ACC112 (cell line): Measurements from ENCODE around the gene DDX21.

Experiments used
- H2AFZ ChIP-seq: fragments of 200-600 bp; sonication (generic); one replicate; pipeline ENCODE4 v1.6.0; 2017; ENCODE audit warnings: antibody characterized with exemption, low read length; ENCODE audit not compliant: unreplicated experiment
- H3K27ac ChIP-seq: fragments of 200-600 bp; sonication (generic); 2 replicates; pipeline ENCODE4 v1.5.1; 2014; ENCODE audit warnings: low read depth, mild to moderate bottlenecking, antibody characterized with exemption, low read length, moderate library complexity
- H3K27me3 ChIP-seq: fragments of 200-600 bp; sonication (generic); 2 replicates; pipeline ENCODE4 v1.6.1; 2014; ENCODE audit warnings: mild to moderate bottlenecking, antibody characterized with exemption, low read length, moderate library complexity, mixed read lengths; ENCODE audit not compliant: insufficient read depth
- H3K36me3 ChIP-seq: fragments of 200-600 bp; sonication (generic); 2 replicates; pipeline ENCODE4 v1.6.1; 2016; ENCODE audit warnings: mild to moderate bottlenecking, antibody characterized with exemption, low read length, moderate library complexity, mixed read lengths; ENCODE audit not compliant: insufficient read depth
- H3K4me1 ChIP-seq: fragments of 200-600 bp; sonication (generic); one replicate; pipeline ENCODE4 v1.6.1; 2016; ENCODE audit warnings: low read length, mixed read lengths; ENCODE audit not compliant: insufficient read depth, unreplicated experiment, control insufficient read depth
- H3K4me3 ChIP-seq: fragments of 200-600 bp; sonication (generic); 2 replicates; pipeline ENCODE4 v1.5.1; 2014; ENCODE audit warnings: mild to moderate bottlenecking, low read depth, low read length
- H3K79me2 ChIP-seq: fragments of 200-600 bp; sonication (generic); one replicate; pipeline ENCODE4 v1.6.0; 2016; ENCODE audit warnings: low read length; ENCODE audit not compliant: control insufficient read depth, unreplicated experiment, insufficient read depth

Gene DDX21

GRCh38 chr10:68987611-68988010 lies 31.6 kb downstream of the DDX21 start:
- Histone ChIP-seq H3K4me3 (no peak overlapping the region), H3K27ac (no peak overlapping the region), H3K27me3 (no peaks in the 10 kb centered on the region), H2AFZ (no peak overlapping the region), H3K79me2 (peaks cover 40% of the 10 kb centered on the region), H3K36me3 (peaks cover 20% of the 10 kb centered on the region), H3K4me1 (peaks cover 28% of the 10 kb centered on the region)

GRCh38 chr10:68988530-68989316 lies 32.8 kb downstream of the DDX21 start, which contains the start of gene KIFBP:
Gene KIFBP, plus strand, starts transcription at chr10:68988803. Its CDS starts 30 bp downstream, at chr10:68988833.
- peak within 1 kb of the TSS; percentile 97 for H3K4me3 ChIP-seq
- peak within 1 kb of the TSS; percentile 84 for H2AFZ ChIP-seq
- H3K27me3 ChIP-seq, result no peaks in the 10 kb centered on the region
- H3K27ac ChIP-seq, result peak within 1 kb of the TSS; percentile 55
- H3K4me1 ChIP-seq, result peaks cover 37% of the 10 kb centered on the region
- H3K36me3 ChIP-seq, result peaks cover 14% of the 10 kb centered on the region
- peaks cover 51% of the 10 kb centered on the region for H3K79me2 ChIP-seq

DNA sequence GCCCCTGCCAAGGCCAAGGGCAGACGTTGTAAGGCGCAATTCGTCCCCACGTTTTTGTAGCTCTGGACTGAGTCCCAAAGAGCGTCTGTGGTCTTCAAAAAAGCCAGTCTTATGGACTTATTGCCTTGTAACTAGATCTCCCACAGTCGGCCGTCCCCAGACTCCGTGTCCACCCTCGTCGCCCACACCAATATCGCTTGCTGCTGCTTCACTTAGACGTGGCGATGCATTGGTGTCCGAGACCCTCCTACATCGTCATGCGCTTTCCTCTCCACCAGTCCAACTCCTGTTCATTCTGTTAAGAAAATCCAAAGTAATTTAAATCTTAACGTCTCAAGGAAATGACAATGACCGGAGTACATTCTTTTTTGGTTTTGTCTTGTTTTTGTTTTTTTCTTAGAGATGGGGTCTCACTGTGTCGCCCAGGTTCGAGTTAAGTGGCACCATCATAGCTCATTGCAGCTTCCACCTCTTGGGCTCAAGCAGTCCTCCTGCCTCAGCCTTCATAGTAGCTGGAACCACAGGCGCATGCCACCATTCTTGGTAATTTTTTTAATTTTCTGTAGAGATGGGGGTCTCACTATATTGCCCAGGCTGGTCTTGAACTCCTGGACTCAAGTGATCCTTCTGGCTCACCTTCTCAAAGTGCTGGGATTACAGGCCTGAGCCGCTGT lies 33.5 kb downstream of the DDX21 start:
- Histone ChIP-seq H3K27ac (peak overlapping the region; percentile 55; the same call in 1 of the 2 replicates), H3K79me2 (peaks cover 56% of the 10 kb centered on the region), H2AFZ (peak overlapping the region; percentile 84), H3K27me3 (no peaks in the 10 kb centered on the region), H3K4me1 (peaks cover 39% of the 10 kb centered on the region), H3K4me3 (peak overlapping the region; percentile 97), H3K36me3 (peaks cover 9% of the 10 kb centered on the region)

- Histone ChIP-seq H3K27ac (peak overlapping the region; percentile 71), H3K4me1 (peaks cover 47% of the 10 kb centered on the region), H3K79me2 (peaks cover 85% of the 10 kb centered on the region), H3K36me3 (peaks cover 4% of the 10 kb centered on the region; the same call in 1 of the 2 replicates), H2AFZ (no peak overlapping the region), H3K4me3 (peak overlapping the region; percentile 38), H3K27me3 (no peaks in the 10 kb centered on the region)
Observed at GRCh38 chr10:68992636-68993440, 36.9 kb downstream of the DDX21 start.

GRCh38 chr10:68997211-68997610 lies 41.2 kb downstream of the DDX21 start:
- H3K79me2 ChIP-seq, result peaks cover 53% of the 10 kb centered on the region
- H3K4me1 ChIP-seq, result peaks cover 24% of the 10 kb centered on the region
- no peak overlapping the region for H3K4me3 ChIP-seq
- H3K27me3 ChIP-seq, result no peaks in the 10 kb centered on the region
- 0 out of 2 replicates have a peak overlapping the region, but pooled peaks have one; percentile 6 for H3K27ac ChIP-seq
- no peaks in the 10 kb centered on the region; the same call in 1 of the 2 replicates for H3K36me3 ChIP-seq
- no peak overlapping the region for H2AFZ ChIP-seq

DNA sequence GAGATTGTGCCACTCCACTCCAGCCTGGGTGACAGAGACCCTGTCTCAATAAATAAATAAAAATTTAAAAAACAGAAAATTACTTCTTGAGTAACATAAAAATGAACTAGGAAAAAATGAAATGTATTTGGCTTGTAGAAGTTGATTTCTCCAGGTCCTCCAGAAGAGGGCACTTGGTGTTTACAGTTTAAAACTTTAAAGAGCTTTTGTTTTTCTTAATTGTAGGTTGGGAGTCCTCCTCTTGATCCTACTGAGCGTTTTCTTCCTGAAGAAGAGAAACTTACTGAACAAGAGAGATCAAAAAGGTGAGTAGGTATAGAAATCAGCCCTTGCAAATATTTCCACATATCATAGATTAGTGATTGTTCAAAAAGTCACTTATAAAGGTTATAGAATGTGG lies 48.9 kb downstream of the DDX21 start:
- Histone ChIP-seq H3K79me2 (peaks cover 5% of the 10 kb centered on the region), H3K4me1 (peaks cover 9% of the 10 kb centered on the region), H3K36me3 (peaks cover 10% of the 10 kb centered on the region), H3K4me3 (no peak overlapping the region), H2AFZ (no peak overlapping the region), H3K27ac (0 out of 2 replicates have a peak overlapping the region, but pooled peaks have one; percentile 18), H3K27me3 (no peaks in the 10 kb centered on the region)

- no peak overlapping the region for H3K27ac ChIP-seq
- peaks cover 13% of the 10 kb centered on the region for H3K36me3 ChIP-seq
- H3K79me2 ChIP-seq, result peaks cover 5% of the 10 kb centered on the region
Observed at GRCh38 chr10:69005704-69006485, 49.9 kb downstream of the DDX21 start.

GRCh38 chr10:69007260-69007659 lies 51.3 kb downstream of the DDX21 start:
- no peaks in the 10 kb centered on the region for H3K27me3 ChIP-seq
- H3K27ac ChIP-seq, result no peak overlapping the region
- H2AFZ ChIP-seq, result no peak overlapping the region
- H3K4me3 ChIP-seq, result no peak overlapping the region
- peaks cover 18% of the 10 kb centered on the region for H3K36me3 ChIP-seq
- H3K79me2 ChIP-seq, result peaks cover 5% of the 10 kb centered on the region
- peaks cover 9% of the 10 kb centered on the region for H3K4me1 ChIP-seq

More at GRCh38 chr10:69005704-69006485, 49.9 kb downstream of the DDX21 start:
- no peaks in the 10 kb centered on the region for H3K27me3 ChIP-seq
- H3K4me3 ChIP-seq, result no peak overlapping the region
- no peak overlapping the region for H2AFZ ChIP-seq
- H3K4me1 ChIP-seq, result peaks cover 9% of the 10 kb centered on the region

GRCh38 chr10:69009360-69009759 lies 53.4 kb downstream of the DDX21 start:
- no peak overlapping the region for H3K4me3 ChIP-seq
- peaks cover 5% of the 10 kb centered on the region for H3K79me2 ChIP-seq
- H2AFZ ChIP-seq, result no peak overlapping the region
- peaks cover 25% of the 10 kb centered on the region for H3K4me1 ChIP-seq
- H3K27ac ChIP-seq, result peak overlapping the region; percentile 74
- H3K36me3 ChIP-seq, result peaks cover 21% of the 10 kb centered on the region
- H3K27me3 ChIP-seq, result no peaks in the 10 kb centered on the region
